HCEC 1CT (cell line): Measurements from ENCODE around the gene PPM1F.

ENCODE experiments used
- DNase-seq: peaks from one replicate; pipeline ENCODE4 v3.0.0-alpha.2; 2017

The PPM1F gene

GRCh38 chr22:21952586-21953571 is at the start of gene PPM1F:
Gene PPM1F, minus strand, starts transcription at chr22:21952848. Its CDS starts 6,800 bp downstream, at chr22:21946048.
- peak; percentile 71 for DNase-seq

GRCh38 chr22:22001664-22002525 is 49.2 kb upstream of the PPM1F start:
- no peak for DNase-seq

- no peak for DNase-seq
Observed at GRCh38 chr22:21998595-21999247, 46.1 kb upstream of the PPM1F start.

GRCh38 chr22:21996175-21996720 is 43.6 kb upstream of the PPM1F start:
- no peak for DNase-seq

GRCh38 chr22:21995660-21996059 is 43.0 kb upstream of the PPM1F start:
- no peak for DNase-seq

- no peak for DNase-seq
Observed at GRCh38 chr22:21994881-21995444, 42.3 kb upstream of the PPM1F start.

- DNase-seq, result no peak
Observed at GRCh38 chr22:21992593-21993237, 40.1 kb upstream of the PPM1F start.

GRCh38 chr22:21991774-21992173 is 39.1 kb upstream of the PPM1F start:
- DNase-seq, result no peak

GRCh38 chr22:21991304-21991596 is 38.6 kb upstream of the PPM1F start:
- no peak for DNase-seq

GRCh38 chr22:21990445-21991303 is 38.0 kb upstream of the PPM1F start:
- DNase-seq, result no peak

- DNase-seq, result no peak
Observed at GRCh38 chr22:21989049-21989448, 36.4 kb upstream of the PPM1F start.

GRCh38 chr22:21985214-21985613 is 32.6 kb upstream of the PPM1F start:
- DNase-seq, result no peak

- peak; percentile 19 for DNase-seq
Observed at GRCh38 chr22:21984793-21985192, 32.1 kb upstream of the PPM1F start.

GRCh38 chr22:21982338-21982965 is 29.8 kb upstream of the PPM1F start, which contains the start of gene TOP3B:
Gene TOP3B, minus strand, starts transcription at chr22:21982787. Its CDS starts 7,078 bp downstream, at chr22:21975709.
- peak; percentile 74 for DNase-seq

- no peak for DNase-seq
Observed at GRCh38 chr22:21981874-21982273, 29.2 kb upstream of the PPM1F start.

- DNase-seq, result no peak
Observed at GRCh38 chr22:21980547-21980946, 27.9 kb upstream of the PPM1F start.

GRCh38 chr22:21978564-21979386 is 26.1 kb upstream of the PPM1F start:
- DNase-seq, result no peak

GRCh38 chr22:21977814-21978213 is 25.2 kb upstream of the PPM1F start:
- no peak for DNase-seq

- no peak for DNase-seq
Observed at GRCh38 chr22:21975854-21976345, 23.3 kb upstream of the PPM1F start.
